A549 (cell line): Measurements from ENCODE around the gene SEPTIN12. TPM values are rescaled to one million over a fixed set of nuclear protein-coding genes. Genes with fewer than 3 reads are reported as not detected.
A peak's percentile ranks its signal among the peaks of the same experiment; 100 is the strongest.
"Not testable (repeated sequence)": the region's sequence is repeated elsewhere in the genome, so short reads cannot be mapped to it uniquely, and the experiment has no call there.

Source experiments
- ATAC-seq, 2 experiments: fragments of 200-7000 bp in 1 of 2; fragments of >200 bp in 1 of 2; cut with Nextera tagmentation in 1 of 2; cut with Tn5 transposase in 1 of 2; 3 replicates each; pipeline versions ENCODE4 v1.8.0 to v1.9.1; 2018 to 2020; ENCODE audit warnings: mild to moderate bottlenecking in 1 of 2, moderate library complexity in 1 of 2
- CTCF ChIA-PET: fragments of 300-600 bp; sonication (Branson Sonifier 250); formaldehyde crosslinking; extraction: SDS; loops from one replicate; lab custom pipeline; 2021; ENCODE audit warnings: antibody characterized with exemption, inconsistent platforms; lab: Yijun Ruan, JAX
- POLR2A ChIA-PET: fragments of 350-600 bp; formaldehyde crosslinking; extraction: SDS; loops from one replicate; lab custom pipeline; 2021; ENCODE audit warnings: antibody characterized with exemption, inconsistent platforms; lab: Yijun Ruan, JAX
- DNase-seq, 2 experiments: peaks; one replicate each; pipeline versions ENCODE4 v3.0.0 to v3.0.0-alpha.2; 2011 to 2016; ENCODE audit warnings: low read depth in 1 of 2, low spot score in 1 of 2
- FAIRE-seq: peaks from 2 replicates; lab custom pipeline; 2011; peaks lifted over from hg19 to GRCh38; lab: Jason Lieb, UNC
- H3K27ac ChIP-seq, 2 experiments: fragments of >200 bp; sonication (Bioruptor Twin); formaldehyde crosslinking; 3 replicates each; pipeline ENCODE4 v1.5.1; 2016 to 2017
- H3K4me1 ChIP-seq: fragments of >200 bp; sonication (Bioruptor Twin); formaldehyde crosslinking; 3 replicates; pipeline ENCODE4 v1.6.1; 2016
- H3K4me2 ChIP-seq: fragments of >200 bp; sonication (Bioruptor Twin); formaldehyde crosslinking; 3 replicates; pipeline ENCODE4 v1.6.1; 2016
- H3K4me3 ChIP-seq: fragments of >200 bp; sonication (Bioruptor Twin); formaldehyde crosslinking; 3 replicates; pipeline ENCODE4 v1.5.1; 2016
- H3K9me3 ChIP-seq: fragments of >200 bp; sonication (Bioruptor Twin); formaldehyde crosslinking; 3 replicates; pipeline ENCODE4 v1.6.1; 2016
- CBX8 ChIP-seq: fragments of 200-600 bp; sonication (generic); IDR thresholded peaks from 2 replicates; pipeline ENCODE4 v1.6.1; 2016
- EHF ChIP-seq: fragments of 250-450 bp; sonication (Bioruptor Pico); IDR thresholded peaks from 2 replicates; pipeline ENCODE4 v1.5.0; 2020; ENCODE audit warnings: mild to moderate bottlenecking
- ESRRA ChIP-seq: fragments of 150-350 bp; IDR thresholded peaks from 2 replicates; pipeline ENCODE4 v1.6.1; 2014; ENCODE audit warnings: mild to moderate bottlenecking, low read length, borderline replicate concordance
- FOSL2 ChIP-seq, 2 experiments: fragments of 450-650 bp in 1 of 2; fragments of >200 bp in 1 of 2; sonication (Bioruptor Twin) in 1 of 2; formaldehyde crosslinking; IDR thresholded peaks; 2 replicates each; pipeline versions ENCODE4 v1.5.0 to v1.6.1; 2016 to 2020; ENCODE audit warnings: mild to moderate bottlenecking in 1 of 2, moderate library complexity in 1 of 2
- JUN ChIP-seq, 2 experiments: fragments of >200 bp; sonication (Bioruptor Twin); formaldehyde crosslinking; IDR thresholded peaks; 2 replicates in 1 of 2; 3 replicates in 1 of 2; pipeline ENCODE4 v1.6.1; 2016 to 2017
- MAFK ChIP-seq: fragments of 450-650 bp; IDR thresholded peaks from 2 replicates; pipeline ENCODE4 v1.6.1; 2014; ENCODE audit not compliant: partially characterized antibody
- NFE2L2 ChIP-seq: fragments of 150-350 bp; conservative IDR thresholded peaks from 2 replicates; pipeline ENCODE4 v1.6.1; 2014; ENCODE audit warnings: low read length
- REST ChIP-seq: fragments of 200-600 bp; sonication (generic); IDR thresholded peaks from 2 replicates; pipeline ENCODE4 v1.6.1; 2016; ENCODE audit warnings: antibody characterized with exemption, mild to moderate bottlenecking, moderate library complexity
- RNF2 ChIP-seq: fragments of 200-600 bp; sonication (generic); IDR thresholded peaks from 2 replicates; pipeline ENCODE4 v1.6.1; 2016; ENCODE audit warnings: low read depth, mild to moderate bottlenecking, antibody characterized with exemption, moderate library complexity, borderline replicate concordance
- SMC3 ChIP-seq: fragments of >200 bp; sonication (Bioruptor Twin); formaldehyde crosslinking; IDR thresholded peaks from 3 replicates; pipeline ENCODE4 v1.6.1; 2018; ENCODE audit warnings: inconsistent platforms
- SREBF2 ChIP-seq: fragments of 450-650 bp; IDR thresholded peaks from 2 replicates; pipeline ENCODE4 v1.6.1; 2014; ENCODE audit warnings: mild to moderate bottlenecking, moderate library complexity
- USF2 ChIP-seq: fragments of 450-650 bp; IDR thresholded peaks from 2 replicates; pipeline ENCODE4 v1.6.1; 2014; ENCODE audit warnings: antibody characterized with exemption
- ZC3H11A ChIP-seq: fragments of 450-650 bp; IDR thresholded peaks from 2 replicates; pipeline ENCODE4 v1.6.1; 2014; ENCODE audit warnings: antibody characterized with exemption, mild to moderate bottlenecking
- ZSCAN20 ChIP-seq: fragments of 250-450 bp; sonication (Bioruptor Pico); IDR thresholded peaks from 2 replicates; pipeline ENCODE4 v1.8.0; 2022; ENCODE audit warnings: mild to moderate bottlenecking, moderate library complexity
- WGBS: methylation state at CpG from one replicate; pipeline ENCODE4 v1.1.6; 2017; ENCODE audit errors: missing lambda C conversion rate; 5-methylcytosine and 5-hydroxymethylcytosine counted together
- polyA plus RNA-seq, 4 experiments: library from polyadenylated mRNA; depleted of rRNA in 3 of 4; stranded (reverse); fragments of >200 nt; fragmentation: RNase III in 1 of 4; extraction: RNeasy Plus Mini Kit Qiagen cat#74134 plus additional on column Dnase treatment in 1 of 4; gene quantifications; 2 replicates in 3 of 4; 3 replicates in 1 of 4; pipeline ENCODE4 v1.2.3, GENCODE V29; 2011 to 2017

Gene SEPTIN12
- polyA plus RNA-seq, 2 of the 4 experiments (the other 2 are of a cell fraction): 0.14 TPM; not detected in 1

DNA sequence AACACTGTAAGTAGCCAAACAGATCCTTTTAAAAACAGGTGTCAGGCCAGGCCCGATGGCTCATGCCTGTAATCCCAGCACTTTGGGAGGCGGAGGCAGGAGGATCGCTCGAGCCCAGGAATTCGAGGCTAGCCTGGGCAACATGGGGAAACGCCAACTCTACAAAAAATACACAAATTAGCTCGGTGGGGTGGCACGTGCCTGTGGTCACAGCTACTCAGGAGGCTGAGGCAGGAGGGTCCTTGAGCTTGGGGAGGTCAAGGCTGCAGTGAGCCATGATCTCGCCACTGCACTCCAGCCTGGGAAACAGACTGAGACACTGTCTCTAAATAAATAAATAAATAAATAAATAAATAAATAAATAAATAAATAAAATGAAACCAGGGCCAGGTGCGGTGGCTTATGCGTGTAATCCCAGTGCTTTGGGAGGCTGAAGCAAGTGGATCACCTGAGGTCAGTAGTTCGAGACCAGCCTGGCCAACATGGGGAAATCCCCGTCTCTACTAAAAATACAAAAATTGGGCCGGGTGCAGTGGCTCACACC, 3.6 kb downstream of the SEPTIN12 start:
- POLR2A ChIA-PET, H3K4me3 ChIP-seq, FAIRE-seq, H3K9me3 ChIP-seq, DNase-seq, H3K27ac ChIP-seq, H3K4me2 ChIP-seq, ATAC-seq: not testable (repeated sequence)
- peaks cover 21% of the 10 kb centered on the region for H3K4me1 ChIP-seq
- TF ChIP-seq ZC3H11A: peak; percentile 91
- WGBS: 87% methylated on average over 14 of the region's 14 CpGs
- CTCF ChIA-PET: interaction anchor here (0.7 kb wide), 1 partner anchor 97 kb away, joined by 3 read pairs; no protein-coding TSS in a partner anchor

GRCh38 chr16:4783951-4784336, 4.2 kb downstream of the SEPTIN12 start:
- TF ChIP-seq REST (no peak), SREBF2 (no peak), CBX8 (no peak), SMC3 (no peak), NFE2L2 (no peak), ESRRA (no peak), MAFK (no peak), RNF2 (no peak), FOSL2 (IDR thresholded peaks at IDR 0.05) (no peak), FOSL2 (CRISPR knock-in tag; IDR thresholded peaks at IDR 0.05) (no peak)
- Histone ChIP-seq H3K4me2 (no peak overlapping the region), H3K27ac (no peak overlapping the region), H3K4me1 (peaks cover 21% of the 10 kb centered on the region), H3K9me3 (no peaks in the 10 kb centered on the region), H3K4me3 (no peak overlapping the region)
- FAIRE-seq (no peak), DNase-seq (no peak), ATAC-seq (no peak)
- CTCF ChIA-PET: no interaction called here
- POLR2A ChIA-PET: no interaction called here
- WGBS: 72% methylated on average over 16 of the region's 16 CpGs

- FAIRE-seq: no peak
- TF ChIP-seq USF2: no peak
- TF ChIP-seq REST: no peak
- no peak for TF ChIP-seq JUN (IDR thresholded peaks at IDR 0.05)
- no peak for TF ChIP-seq EHF (CRISPR knock-in tag)
- TF ChIP-seq ZSCAN20 (CRISPR knock-in tag): no peak
- TF ChIP-seq, all 56 proteins: peak for 0
- H3K4me1 ChIP-seq: peaks cover 16% of the 10 kb centered on the region
- POLR2A ChIA-PET: interaction anchor here (0.6 kb wide), 1 partner anchor 15 kb away, joined by 5 read pairs; no protein-coding TSS in a partner anchor
- CTCF ChIA-PET: no interaction called here
- no peak overlapping the region for H3K27ac ChIP-seq
- DNase-seq (no peak), ATAC-seq (peak in 1 of 2 experiments; percentile 21; a peak in 1 of 6 replicates)
- H3K4me3 ChIP-seq: no peak overlapping the region
- no peaks in the 10 kb centered on the region for H3K9me3 ChIP-seq
- 89% methylated on average over 16 of the region's 25 CpGs for WGBS
- no peak overlapping the region for H3K4me2 ChIP-seq
Measured at GRCh38 chr16:4783251-4783950, 4.7 kb downstream of the SEPTIN12 start.
